GM23338 (cell line): ENCODE results near the gene MAPT. TPM values are rescaled to one million over a fixed set of nuclear protein-coding genes. Genes with fewer than 3 reads are reported as not detected.

Source experiments
- ATAC-seq: fragments of 200-7000 bp; cut with Tn5 transposase; 3 replicates; pipeline ENCODE4 v1.9.1; 2020
- DNase-seq: peaks from one replicate; pipeline ENCODE4 v3.0.0-alpha.2; 2015; ENCODE audit warnings: low spot score
- H2AFZ ChIP-seq: fragments of 200-600 bp; sonication (generic); 2 replicates; pipeline ENCODE4 v1.8.0; 2016; ENCODE audit warnings: antibody characterized with exemption, mild to moderate bottlenecking, moderate library complexity
- H3F3A ChIP-seq: fragments of 200-600 bp; sonication (generic); replicated peaks from 2 replicates; pipeline ENCODE4 v1.8.0; 2017; ENCODE audit warnings: antibody characterized with exemption, mixed run types, low read depth
- H3K27ac ChIP-seq: fragments of 200-600 bp; sonication (generic); 2 replicates; pipeline ENCODE4 v1.6.1; 2016; ENCODE audit warnings: low read depth
- H3K27me3 ChIP-seq: fragments of 200-600 bp; sonication (generic); 2 replicates; pipeline ENCODE4 v1.8.0; 2016; ENCODE audit warnings: mild to moderate bottlenecking, mixed run types, moderate library complexity; ENCODE audit not compliant: insufficient read depth
- H3K36me3 ChIP-seq: fragments of 200-600 bp; sonication (generic); 2 replicates; pipeline ENCODE4 v1.8.0; 2016; ENCODE audit warnings: mild to moderate bottlenecking; ENCODE audit not compliant: insufficient read depth
- H3K4me1 ChIP-seq: fragments of 200-600 bp; sonication (generic); 2 replicates; pipeline ENCODE4 v1.8.0; 2016; ENCODE audit warnings: mild to moderate bottlenecking, moderate library complexity; ENCODE audit not compliant: insufficient read depth
- H3K4me2 ChIP-seq: fragments of 200-600 bp; sonication (generic); 2 replicates; pipeline ENCODE4 v1.7.1; 2017; ENCODE audit warnings: mixed run types
- H3K4me3 ChIP-seq: fragments of 200-600 bp; sonication (generic); 2 replicates; pipeline ENCODE4 v1.6.1; 2016; ENCODE audit warnings: mixed run types
- H3K79me2 ChIP-seq: fragments of 200-600 bp; sonication (generic); replicated peaks from 2 replicates; pipeline ENCODE4 v1.8.0; 2017; ENCODE audit warnings: mild to moderate bottlenecking; ENCODE audit not compliant: insufficient read depth
- H3K9me2 ChIP-seq: fragments of 200-600 bp; sonication (generic); 2 replicates; pipeline ENCODE4 v1.8.0; 2017; ENCODE audit not compliant: insufficient read depth
- H4K20me1 ChIP-seq: fragments of 200-600 bp; sonication (generic); replicated peaks from 2 replicates; pipeline ENCODE4 v1.8.0; 2017; ENCODE audit warnings: mild to moderate bottlenecking; ENCODE audit not compliant: insufficient read depth
- H3K27ac Mint-ChIP-seq: 2 replicates; pipeline ENCODE4 v1.8.0; 2020; ENCODE audit warnings: inconsistent platforms, mild to moderate bottlenecking, moderate library complexity, mixed read lengths
- H3K27me3 Mint-ChIP-seq: 3 replicates; pipeline ENCODE4 v1.8.0; 2022; ENCODE audit warnings: low read depth, mild to moderate bottlenecking, moderate library complexity, mixed read lengths, inconsistent platforms; ENCODE audit not compliant: insufficient read depth, poor library complexity
- H3K36me3 Mint-ChIP-seq: 3 replicates; pipeline ENCODE4 v1.8.0; 2021; ENCODE audit warnings: low read depth, mild to moderate bottlenecking, inconsistent platforms, moderate library complexity, mixed read lengths
- H3K4me1 Mint-ChIP-seq: 3 replicates; pipeline ENCODE4 v1.8.0; 2020; ENCODE audit warnings: mild to moderate bottlenecking, inconsistent platforms, mixed read lengths
- H3K4me3 Mint-ChIP-seq: 3 replicates; pipeline ENCODE4 v1.8.0; 2021; ENCODE audit warnings: moderate library complexity, mild to moderate bottlenecking, inconsistent platforms, mixed read lengths
- H3K9me3 Mint-ChIP-seq: 3 replicates; pipeline ENCODE4 v1.8.0; 2020; ENCODE audit warnings: moderate library complexity, mild to moderate bottlenecking, inconsistent platforms, mixed read lengths
- CREB1 ChIP-seq: fragments of 250-450 bp; sonication (Bioruptor Pico); IDR thresholded peaks from 2 replicates; pipeline ENCODE4 v1.5.0; 2020; ENCODE audit warnings: low read depth, mild to moderate bottlenecking, moderate library complexity
- EZH2phosphoT487 ChIP-seq: fragments of 200-600 bp; sonication (generic); IDR thresholded peaks from one replicate; pipeline ENCODE4 v1.8.1; 2018; ENCODE audit warnings: antibody characterized with exemption; ENCODE audit not compliant: unreplicated experiment
- JUNB ChIP-seq: IDR thresholded peaks from one replicate; pipeline ENCODE4 v1.6.1; 2016; ENCODE audit warnings: antibody characterized with exemption; ENCODE audit not compliant: unreplicated experiment
- NANOG ChIP-seq: IDR thresholded peaks from 2 replicates; pipeline ENCODE4 v1.6.1; 2016; ENCODE audit warnings: antibody characterized with exemption, borderline replicate concordance
- POLR2AphosphoS5 ChIP-seq: IDR thresholded peaks from 2 replicates; pipeline ENCODE4 v1.6.1; 2016; ENCODE audit warnings: antibody characterized with exemption, low read depth
- STAT1 ChIP-seq: IDR thresholded peaks from one replicate; pipeline ENCODE4 v1.6.1; 2016; ENCODE audit warnings: antibody characterized with exemption; ENCODE audit not compliant: unreplicated experiment
- ZNF114 ChIP-seq: fragments of 250-450 bp; sonication (Bioruptor Pico); IDR thresholded peaks from 2 replicates; pipeline ENCODE4 v1.5.0; 2020; ENCODE audit warnings: mild to moderate bottlenecking, moderate library complexity
- ZNF331 ChIP-seq: fragments of 250-450 bp; sonication (Bioruptor Pico); IDR thresholded peaks from 2 replicates; pipeline ENCODE4 v1.5.0; 2020; ENCODE audit warnings: low read depth, mild to moderate bottlenecking, moderate library complexity
- polyA plus RNA-seq: library from polyadenylated mRNA; unstranded; fragments of >200 nt; fragmentation: Nextera tagmentation; extraction: Ambion mirVana; gene quantifications from 2 replicates; pipeline ENCODE4 v1.2.1, GENCODE V29; 2016
- total RNA-seq: library from RNA; depleted of rRNA; stranded (reverse); fragments of >200 nt; shearing (Covaris generic); gene quantifications from 2 replicates; pipeline ENCODE4 v1.2.3, GENCODE V29; 2014
- TF ChIP-seq, protein P1 (sequence below), 2 experiments: fragments of 200-600 bp in 1 of 2; sonication (generic) in 1 of 2; conservative IDR thresholded peaks; 2 replicates each; pipeline versions ENCODE4 v1.5.1 to v1.6.1; 2016 to 2017; ENCODE audit warnings: antibody characterized with exemption in 2 of 2, low read depth in 2 of 2, mild to moderate bottlenecking in 2 of 2, moderate library complexity in 1 of 2
- TF ChIP-seq, protein P2 (sequence below): fragments of 250-450 bp; sonication (Bioruptor Pico); IDR thresholded peaks from 2 replicates; pipeline ENCODE4 v1.5.0; 2020; ENCODE audit warnings: mild to moderate bottlenecking, moderate library complexity
- TF ChIP-seq, protein P3 (sequence below): IDR thresholded peaks from 2 replicates; pipeline ENCODE4 v1.6.1; 2016; ENCODE audit warnings: antibody characterized with exemption
- TF ChIP-seq, protein P4 (sequence below): IDR thresholded peaks from one replicate; pipeline ENCODE4 v1.6.1; 2018; ENCODE audit warnings: antibody characterized with exemption; ENCODE audit not compliant: unreplicated experiment

The MAPT gene
- total and polyA plus RNA-seq, 2 experiments from 2014 or later: 1.1 to 2.1 TPM

DNA sequence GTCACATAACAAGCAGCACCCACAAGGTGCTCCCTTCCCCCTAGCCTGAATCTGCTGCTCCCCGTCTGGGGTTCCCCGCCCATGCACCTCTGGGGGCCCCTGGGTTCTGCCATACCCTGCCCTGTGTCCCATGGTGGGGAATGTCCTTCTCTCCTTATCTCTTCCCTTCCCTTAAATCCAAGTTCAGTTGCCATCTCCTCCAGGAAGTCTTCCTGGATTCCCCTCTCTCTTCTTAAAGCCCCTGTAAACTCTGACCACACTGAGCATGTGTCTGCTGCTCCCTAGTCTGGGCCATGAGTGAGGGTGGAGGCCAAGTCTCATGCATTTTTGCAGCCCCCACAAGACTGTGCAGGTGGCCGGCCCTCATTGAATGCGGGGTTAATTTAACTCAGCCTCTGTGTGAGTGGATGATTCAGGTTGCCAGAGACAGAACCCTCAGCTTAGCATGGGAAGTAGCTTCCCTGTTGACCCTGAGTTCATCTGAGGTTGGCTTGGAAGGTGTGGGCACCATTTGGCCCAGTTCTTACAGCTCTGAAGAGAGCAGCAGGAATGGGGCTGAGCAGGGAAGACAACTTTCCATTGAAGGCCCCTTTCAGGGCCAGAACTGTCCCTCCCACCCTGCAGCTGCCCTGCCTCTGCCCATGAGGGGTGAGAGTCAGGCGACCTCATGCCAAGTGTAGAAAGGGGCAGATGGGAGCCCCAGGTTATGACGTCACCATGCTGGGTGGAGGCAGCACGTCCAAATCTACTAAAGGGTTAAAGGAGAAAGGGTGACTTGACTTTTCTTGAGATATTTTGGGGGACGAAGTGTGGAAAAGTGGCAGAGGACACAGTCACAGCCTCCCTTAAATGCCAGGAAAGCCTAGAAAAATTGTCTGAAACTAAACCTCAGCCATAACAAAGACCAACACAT lies 104.9 kb downstream of the MAPT start, which contains the start of gene STH:
STH (plus strand) TSS at position 264 of the 913 bp plus-strand sequence; CDS start at position 294, 30 bp downstream.
- Histone ChIP-seq H3F3A (no peaks in the 10 kb centered on the region), H3K27me3 (no peaks in the 10 kb centered on the region), H3K4me2 (no peak within 1 kb of the TSS), H3K27ac (no peak within 1 kb of the TSS), H4K20me1 (no peaks in the 10 kb centered on the region), H3K9me2 (no peaks in the 10 kb centered on the region), H3K4me1 (no peaks in the 10 kb centered on the region), H3K36me3 (no peaks in the 10 kb centered on the region), H3K79me2 (no peaks in the 10 kb centered on the region), H2AFZ (no peak within 1 kb of the TSS), H3K4me3 (no peak within 1 kb of the TSS)
- no peak for DNase-seq
- no peak within 1 kb of the TSS for H3K4me3 Mint-ChIP-seq
- H3K4me1 Mint-ChIP-seq: no peaks in the 10 kb centered on the region
- peaks cover 17% of the 10 kb centered on the region for H3K27me3 Mint-ChIP-seq
- no peaks in the 10 kb centered on the region for H3K9me3 Mint-ChIP-seq
- no peak for TF ChIP-seq STAT1
- no peak for TF ChIP-seq CREB1 (CRISPR knock-in tag)
- TF ChIP-seq EZH2phosphoT487: no peak
- TF ChIP-seq, protein P1, sequence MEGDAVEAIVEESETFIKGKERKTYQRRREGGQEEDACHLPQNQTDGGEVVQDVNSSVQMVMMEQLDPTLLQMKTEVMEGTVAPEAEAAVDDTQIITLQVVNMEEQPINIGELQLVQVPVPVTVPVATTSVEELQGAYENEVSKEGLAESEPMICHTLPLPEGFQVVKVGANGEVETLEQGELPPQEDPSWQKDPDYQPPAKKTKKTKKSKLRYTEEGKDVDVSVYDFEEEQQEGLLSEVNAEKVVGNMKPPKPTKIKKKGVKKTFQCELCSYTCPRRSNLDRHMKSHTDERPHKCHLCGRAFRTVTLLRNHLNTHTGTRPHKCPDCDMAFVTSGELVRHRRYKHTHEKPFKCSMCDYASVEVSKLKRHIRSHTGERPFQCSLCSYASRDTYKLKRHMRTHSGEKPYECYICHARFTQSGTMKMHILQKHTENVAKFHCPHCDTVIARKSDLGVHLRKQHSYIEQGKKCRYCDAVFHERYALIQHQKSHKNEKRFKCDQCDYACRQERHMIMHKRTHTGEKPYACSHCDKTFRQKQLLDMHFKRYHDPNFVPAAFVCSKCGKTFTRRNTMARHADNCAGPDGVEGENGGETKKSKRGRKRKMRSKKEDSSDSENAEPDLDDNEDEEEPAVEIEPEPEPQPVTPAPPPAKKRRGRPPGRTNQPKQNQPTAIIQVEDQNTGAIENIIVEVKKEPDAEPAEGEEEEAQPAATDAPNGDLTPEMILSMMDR (conservative IDR thresholded peaks at IDR 0.05; ENCODE audit: low read depth in 2 of 2): no peak
- TF ChIP-seq, protein P2, sequence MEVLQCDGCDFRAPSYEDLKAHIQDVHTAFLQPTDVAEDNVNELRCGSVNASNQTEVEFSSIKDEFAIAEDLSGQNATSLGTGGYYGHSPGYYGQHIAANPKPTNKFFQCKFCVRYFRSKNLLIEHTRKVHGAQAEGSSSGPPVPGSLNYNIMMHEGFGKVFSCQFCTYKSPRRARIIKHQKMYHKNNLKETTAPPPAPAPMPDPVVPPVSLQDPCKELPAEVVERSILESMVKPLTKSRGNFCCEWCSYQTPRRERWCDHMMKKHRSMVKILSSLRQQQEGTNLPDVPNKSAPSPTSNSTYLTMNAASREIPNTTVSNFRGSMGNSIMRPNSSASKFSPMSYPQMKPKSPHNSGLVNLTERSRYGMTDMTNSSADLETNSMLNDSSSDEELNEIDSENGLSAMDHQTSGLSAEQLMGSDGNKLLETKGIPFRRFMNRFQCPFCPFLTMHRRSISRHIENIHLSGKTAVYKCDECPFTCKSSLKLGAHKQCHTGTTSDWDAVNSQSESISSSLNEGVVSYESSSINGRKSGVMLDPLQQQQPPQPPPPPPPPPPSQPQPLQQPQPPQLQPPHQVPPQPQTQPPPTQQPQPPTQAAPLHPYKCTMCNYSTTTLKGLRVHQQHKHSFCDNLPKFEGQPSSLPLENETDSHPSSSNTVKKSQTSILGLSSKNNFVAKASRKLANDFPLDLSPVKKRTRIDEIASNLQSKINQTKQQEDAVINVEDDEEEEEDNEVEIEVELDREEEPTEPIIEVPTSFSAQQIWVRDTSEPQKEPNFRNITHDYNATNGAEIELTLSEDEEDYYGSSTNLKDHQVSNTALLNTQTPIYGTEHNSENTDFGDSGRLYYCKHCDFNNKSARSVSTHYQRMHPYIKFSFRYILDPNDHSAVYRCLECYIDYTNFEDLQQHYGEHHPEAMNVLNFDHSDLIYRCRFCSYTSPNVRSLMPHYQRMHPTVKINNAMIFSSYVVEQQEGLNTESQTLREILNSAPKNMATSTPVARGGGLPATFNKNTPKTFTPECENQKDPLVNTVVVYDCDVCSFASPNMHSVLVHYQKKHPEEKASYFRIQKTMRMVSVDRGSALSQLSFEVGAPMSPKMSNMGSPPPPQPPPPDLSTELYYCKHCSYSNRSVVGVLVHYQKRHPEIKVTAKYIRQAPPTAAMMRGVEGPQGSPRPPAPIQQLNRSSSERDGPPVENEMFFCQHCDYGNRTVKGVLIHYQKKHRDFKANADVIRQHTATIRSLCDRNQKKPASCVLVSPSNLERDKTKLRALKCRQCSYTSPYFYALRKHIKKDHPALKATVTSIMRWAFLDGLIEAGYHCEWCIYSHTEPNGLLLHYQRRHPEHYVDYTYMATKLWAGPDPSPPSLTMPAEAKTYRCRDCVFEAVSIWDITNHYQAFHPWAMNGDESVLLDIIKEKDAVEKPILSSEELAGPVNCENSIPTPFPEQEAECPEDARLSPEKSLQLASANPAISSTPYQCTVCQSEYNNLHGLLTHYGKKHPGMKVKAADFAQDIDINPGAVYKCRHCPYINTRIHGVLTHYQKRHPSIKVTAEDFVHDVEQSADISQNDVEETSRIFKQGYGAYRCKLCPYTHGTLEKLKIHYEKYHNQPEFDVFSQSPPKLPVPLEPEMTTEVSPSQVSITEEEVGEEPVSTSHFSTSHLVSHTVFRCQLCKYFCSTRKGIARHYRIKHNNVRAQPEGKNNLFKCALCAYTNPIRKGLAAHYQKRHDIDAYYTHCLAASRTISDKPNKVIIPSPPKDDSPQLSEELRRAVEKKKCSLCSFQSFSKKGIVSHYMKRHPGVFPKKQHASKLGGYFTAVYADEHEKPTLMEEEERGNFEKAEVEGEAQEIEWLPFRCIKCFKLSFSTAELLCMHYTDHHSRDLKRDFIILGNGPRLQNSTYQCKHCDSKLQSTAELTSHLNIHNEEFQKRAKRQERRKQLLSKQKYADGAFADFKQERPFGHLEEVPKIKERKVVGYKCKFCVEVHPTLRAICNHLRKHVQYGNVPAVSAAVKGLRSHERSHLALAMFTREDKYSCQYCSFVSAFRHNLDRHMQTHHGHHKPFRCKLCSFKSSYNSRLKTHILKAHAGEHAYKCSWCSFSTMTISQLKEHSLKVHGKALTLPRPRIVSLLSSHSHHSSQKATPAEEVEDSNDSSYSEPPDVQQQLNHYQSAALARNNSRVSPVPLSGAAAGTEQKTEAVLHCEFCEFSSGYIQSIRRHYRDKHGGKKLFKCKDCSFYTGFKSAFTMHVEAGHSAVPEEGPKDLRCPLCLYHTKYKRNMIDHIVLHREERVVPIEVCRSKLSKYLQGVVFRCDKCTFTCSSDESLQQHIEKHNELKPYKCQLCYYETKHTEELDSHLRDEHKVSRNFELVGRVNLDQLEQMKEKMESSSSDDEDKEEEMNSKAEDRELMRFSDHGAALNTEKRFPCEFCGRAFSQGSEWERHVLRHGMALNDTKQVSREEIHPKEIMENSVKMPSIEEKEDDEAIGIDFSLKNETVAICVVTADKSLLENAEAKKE (CRISPR knock-in tag): no peak
- TF ChIP-seq ZNF331 (CRISPR knock-in tag): no peak
- no peak for TF ChIP-seq ZNF114 (CRISPR knock-in tag)
- no peak for TF ChIP-seq JUNB
- TF ChIP-seq NANOG: no peak
- TF ChIP-seq, protein P3, sequence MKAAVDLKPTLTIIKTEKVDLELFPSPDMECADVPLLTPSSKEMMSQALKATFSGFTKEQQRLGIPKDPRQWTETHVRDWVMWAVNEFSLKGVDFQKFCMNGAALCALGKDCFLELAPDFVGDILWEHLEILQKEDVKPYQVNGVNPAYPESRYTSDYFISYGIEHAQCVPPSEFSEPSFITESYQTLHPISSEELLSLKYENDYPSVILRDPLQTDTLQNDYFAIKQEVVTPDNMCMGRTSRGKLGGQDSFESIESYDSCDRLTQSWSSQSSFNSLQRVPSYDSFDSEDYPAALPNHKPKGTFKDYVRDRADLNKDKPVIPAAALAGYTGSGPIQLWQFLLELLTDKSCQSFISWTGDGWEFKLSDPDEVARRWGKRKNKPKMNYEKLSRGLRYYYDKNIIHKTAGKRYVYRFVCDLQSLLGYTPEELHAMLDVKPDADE: no peak
- TF ChIP-seq, protein P4, sequence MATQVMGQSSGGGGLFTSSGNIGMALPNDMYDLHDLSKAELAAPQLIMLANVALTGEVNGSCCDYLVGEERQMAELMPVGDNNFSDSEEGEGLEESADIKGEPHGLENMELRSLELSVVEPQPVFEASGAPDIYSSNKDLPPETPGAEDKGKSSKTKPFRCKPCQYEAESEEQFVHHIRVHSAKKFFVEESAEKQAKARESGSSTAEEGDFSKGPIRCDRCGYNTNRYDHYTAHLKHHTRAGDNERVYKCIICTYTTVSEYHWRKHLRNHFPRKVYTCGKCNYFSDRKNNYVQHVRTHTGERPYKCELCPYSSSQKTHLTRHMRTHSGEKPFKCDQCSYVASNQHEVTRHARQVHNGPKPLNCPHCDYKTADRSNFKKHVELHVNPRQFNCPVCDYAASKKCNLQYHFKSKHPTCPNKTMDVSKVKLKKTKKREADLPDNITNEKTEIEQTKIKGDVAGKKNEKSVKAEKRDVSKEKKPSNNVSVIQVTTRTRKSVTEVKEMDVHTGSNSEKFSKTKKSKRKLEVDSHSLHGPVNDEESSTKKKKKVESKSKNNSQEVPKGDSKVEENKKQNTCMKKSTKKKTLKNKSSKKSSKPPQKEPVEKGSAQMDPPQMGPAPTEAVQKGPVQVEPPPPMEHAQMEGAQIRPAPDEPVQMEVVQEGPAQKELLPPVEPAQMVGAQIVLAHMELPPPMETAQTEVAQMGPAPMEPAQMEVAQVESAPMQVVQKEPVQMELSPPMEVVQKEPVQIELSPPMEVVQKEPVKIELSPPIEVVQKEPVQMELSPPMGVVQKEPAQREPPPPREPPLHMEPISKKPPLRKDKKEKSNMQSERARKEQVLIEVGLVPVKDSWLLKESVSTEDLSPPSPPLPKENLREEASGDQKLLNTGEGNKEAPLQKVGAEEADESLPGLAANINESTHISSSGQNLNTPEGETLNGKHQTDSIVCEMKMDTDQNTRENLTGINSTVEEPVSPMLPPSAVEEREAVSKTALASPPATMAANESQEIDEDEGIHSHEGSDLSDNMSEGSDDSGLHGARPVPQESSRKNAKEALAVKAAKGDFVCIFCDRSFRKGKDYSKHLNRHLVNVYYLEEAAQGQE: no peak
- TF ChIP-seq POLR2AphosphoS5: no peak
- no peaks in the 10 kb centered on the region for H3K36me3 Mint-ChIP-seq
- no peak within 1 kb of the TSS for H3K27ac Mint-ChIP-seq
- no peak for ATAC-seq
